B cell (primary cell): ENCODE data around the gene SORL1. TPM values are rescaled to one million over a fixed set of nuclear protein-coding genes. Genes with fewer than 3 reads are reported as not detected.

ENCODE experiments used
- ATAC-seq: fragments of 200-7000 bp; cut with Tn5 transposase; one replicate; pipeline ENCODE4 v1.10.0; 2021; ENCODE audit warnings: low read depth, mild to moderate bottlenecking, moderate number of reproducible peaks, moderate library complexity
- CTCF ChIA-PET: fragments of 350-600 bp; sonication (Branson Sonifier 250); formaldehyde crosslinking; loops from one replicate; lab custom pipeline; 2021; ENCODE audit warnings: antibody characterized with exemption, inconsistent platforms; lab: Charles Lee
- POLR2A ChIA-PET: fragments of 350-600 bp; sonication (Branson Sonifier 250); formaldehyde crosslinking; loops from one replicate; lab custom pipeline; 2021; ENCODE audit warnings: antibody characterized with exemption; lab: Charles Lee
- DNase-seq: peaks from one replicate; pipeline ENCODE4 v3.0.0; 2013
- H2AFZ ChIP-seq: 2 replicates; pipeline ENCODE4 v1.6.1; 2012; ENCODE audit warnings: mild to moderate bottlenecking, low read depth, low read length; ENCODE audit not compliant: insufficient read depth, poor library complexity, severe bottlenecking
- H3K27ac ChIP-seq, 2 donors: 1 replicate in 1 of 2; 2 replicates in 1 of 2; pipeline ENCODE4 v1.5.1; 2012 to 2013; ENCODE audit warnings: low read length in 2 of 2, mild to moderate bottlenecking in 2 of 2, moderate library complexity in 1 of 2
- H3K27me3 ChIP-seq, 4 experiments: fragments of 200-600 bp in 1 of 4; sonication (generic) in 1 of 4; replicated peaks in 1 of 4; 1 replicate in 2 of 4; 2 replicates in 2 of 4; pipeline versions ENCODE4 v1.6.1 to v1.7.0; 2013 to 2016; ENCODE audit warnings: low read length in 3 of 4, mild to moderate bottlenecking in 2 of 4, mixed read lengths in 1 of 4, moderate library complexity in 1 of 4; ENCODE audit not compliant: insufficient read depth in 4 of 4, control insufficient read depth in 3 of 4; ENCODE audit errors: control extremely low read depth in 1 of 4
- H3K36me3 ChIP-seq, 2 experiments: replicated peaks in 1 of 2; 1 replicate in 1 of 2; 2 replicates in 1 of 2; pipeline versions ENCODE4 v1.6.1 to v1.7.1; 2013; ENCODE audit warnings: low read length in 1 of 2; ENCODE audit not compliant: insufficient read depth in 2 of 2, control insufficient read depth in 1 of 2; ENCODE audit errors: control extremely low read depth in 1 of 2, extremely low read depth in 1 of 2
- H3K4me1 ChIP-seq, 2 donors: fragments of 200-600 bp in 1 of 2; sonication (generic) in 1 of 2; 1 replicate in 1 of 2; 2 replicates in 1 of 2; pipeline versions ENCODE4 v1.5.1 to v1.6.1; 2013 to 2017; ENCODE audit warnings: low read length in 2 of 2; ENCODE audit not compliant: control insufficient read depth in 2 of 2, insufficient read depth in 2 of 2
- H3K4me2 ChIP-seq: replicated peaks from 2 replicates; pipeline ENCODE3; 2012; ENCODE audit warnings: mild to moderate bottlenecking, low read depth, low read length; ENCODE audit not compliant: poor library complexity, severe bottlenecking
- H3K4me3 ChIP-seq, 5 experiments: fragments of 200-600 bp in 1 of 5; sonication (generic) in 1 of 5; 1 replicate in 3 of 5; 2 replicates in 2 of 5; pipeline versions ENCODE4 v1.5.1 to v1.7.0; 2011 to 2016; ENCODE audit warnings: low read length in 4 of 5, mild to moderate bottlenecking in 4 of 5, low read depth in 2 of 5, control low read depth in 1 of 5, moderate library complexity in 1 of 5; ENCODE audit not compliant: insufficient read depth in 1 of 5; ENCODE audit errors: control extremely low read depth in 1 of 5, extremely low read depth in 1 of 5
- H3K79me2 ChIP-seq: fragments of 200-600 bp; sonication (generic); one replicate; pipeline ENCODE4 v1.6.0; 2016; ENCODE audit warnings: low read length; ENCODE audit not compliant: control insufficient read depth, insufficient read depth
- H3K9ac ChIP-seq: fragments of 200-600 bp; sonication (generic); 2 replicates; pipeline ENCODE4 v1.6.1; 2017; ENCODE audit warnings: mild to moderate bottlenecking, low read length, moderate library complexity
- H3K9me3 ChIP-seq, 3 donors: one replicate each; pipeline versions ENCODE4 v1.6.1 to v1.7.1; 2013; ENCODE audit warnings: low read length in 2 of 3; ENCODE audit not compliant: control insufficient read depth in 2 of 3, insufficient read depth in 1 of 3; ENCODE audit errors: control extremely low read depth in 1 of 3
- H4K20me1 ChIP-seq: 2 replicates; pipeline ENCODE4 v1.6.0; 2012; ENCODE audit warnings: mild to moderate bottlenecking, low read length; ENCODE audit not compliant: insufficient read depth, control insufficient read depth, poor library complexity, severe bottlenecking
- H3K27ac Mint-ChIP-seq: one replicate; pipeline ENCODE4 v1.8.0; 2021; ENCODE audit warnings: mixed read lengths
- H3K27me3 Mint-ChIP-seq: one replicate; pipeline ENCODE4 v1.8.0; 2021; ENCODE audit warnings: mixed read lengths
- H3K4me1 Mint-ChIP-seq: one replicate; pipeline ENCODE4 v1.8.0; 2021; ENCODE audit warnings: mixed read lengths
- H3K4me3 Mint-ChIP-seq: one replicate; pipeline ENCODE4 v1.8.0; 2021; ENCODE audit warnings: mixed read lengths
- H3K9me3 Mint-ChIP-seq: one replicate; pipeline ENCODE4 v1.8.0; 2022; ENCODE audit warnings: mixed read lengths; ENCODE audit not compliant: insufficient read depth
- CTCF ChIP-seq: fragments of 200-600 bp; IDR thresholded peaks from one replicate; pipeline ENCODE4 v1.8.0; 2022; ENCODE audit warnings: antibody characterized with exemption, mild to moderate bottlenecking
- EZH2 ChIP-seq: IDR thresholded peaks from 2 replicates; pipeline ENCODE4 v1.6.1; 2012; ENCODE audit warnings: borderline replicate concordance, low read depth, mild to moderate bottlenecking, moderate library complexity, low read length; ENCODE audit not compliant: insufficient read depth, poor library complexity, severe bottlenecking
- WGBS: methylation state at CpG from one replicate; pipeline ENCODE4 v1.1.5; 2013; ENCODE audit warnings: missing lambda C conversion rate; ENCODE audit not compliant: insufficient coverage; 5-methylcytosine and 5-hydroxymethylcytosine counted together
- intact Hi-C: fragments of 100-400 bp; cut with micrococcal nuclease; formaldehyde crosslinking; loops from one replicate; pipeline ENCODE4 v1.10.0; 2022
- polyA plus RNA-seq: library from polyadenylated mRNA; depleted of rRNA; stranded (reverse); fragments of >200 nt; gene quantifications from 2 replicates; pipeline ENCODE4 v1.2.3, GENCODE V29; 2012
- total RNA-seq, 2 donors: library from RNA; stranded (reverse); fragments of 120-200 nt in 1 of 2; gene quantifications; 1 replicate in 1 of 2; 2 replicates in 1 of 2; pipeline versions ENCODE4 v1.2.3 to v1.2.4, GENCODE V29; 2013 to 2022

SORL1 gene
- total and polyA plus RNA-seq, 2 donors (not counting 1 experiment from before 2014, with no cell fraction given), result 13.0 to 396 TPM

DNA sequence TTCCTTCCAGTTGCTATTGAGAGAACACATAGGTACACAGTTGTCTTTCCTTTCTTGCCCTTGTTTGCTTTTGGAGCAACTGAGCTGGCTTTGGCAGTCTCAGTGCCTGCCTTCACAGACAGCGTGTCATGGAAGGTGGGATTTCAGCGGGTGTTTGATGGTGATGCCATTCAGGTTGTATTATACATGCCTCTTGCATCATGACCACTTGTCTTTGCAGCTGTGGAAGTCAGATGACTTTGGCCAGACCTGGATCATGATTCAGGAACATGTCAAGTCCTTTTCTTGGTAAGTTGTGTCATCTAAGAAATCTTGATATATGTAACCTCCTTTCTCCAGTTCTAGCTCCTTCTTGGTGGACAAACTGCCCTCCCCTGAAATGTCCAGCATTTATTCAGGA is 37.7 kb downstream of the SORL1 start:
- Mint-ChIP-seq H3K27me3 (no peaks in the 10 kb centered on the region), H3K4me1 (peaks cover 68% of the 10 kb centered on the region), H3K4me3 (no peak overlapping the region), H3K27ac (no peak overlapping the region), H3K9me3 (no peaks in the 10 kb centered on the region)
- POLR2A ChIA-PET, result no interaction called here
- H3K79me2 ChIP-seq, result peaks cover 38% of the 10 kb centered on the region
- no peak overlapping the region for H3K9ac ChIP-seq
- DNase-seq (no peak), ATAC-seq (no peak)
- H3K4me3 ChIP-seq, result no peak overlapping the region
- WGBS, result 100% methylated on average over 1 of the region's 2 CpGs
- no peaks in the 10 kb centered on the region for H4K20me1 ChIP-seq
- intact Hi-C loops, result loop anchor here (5.0 kb wide), 2 partner anchors 37 to 58 kb away; no protein-coding TSS in a partner anchor
- H3K27me3 ChIP-seq, result no peaks in the 10 kb centered on the region
- H3K9me3 ChIP-seq, result no peaks in the 10 kb centered on the region
- CTCF ChIA-PET, result interaction anchor here (1.3 kb wide), 1 partner anchor 102 kb away, joined by 4 read pairs; no protein-coding TSS in a partner anchor
- H3K4me2 ChIP-seq, result no peak overlapping the region
- TF ChIP-seq EZH2 (no peak), CTCF (no peak)
- H2AFZ ChIP-seq, result no peak overlapping the region
- peaks cover 0 to 16% of the 10 kb centered on the region in 2 experiments for H3K36me3 ChIP-seq
- no peak overlapping the region for H3K27ac ChIP-seq
- peaks cover 25 to 29% of the 10 kb centered on the region in 2 donors for H3K4me1 ChIP-seq

- ATAC-seq (peak; percentile 81), DNase-seq (peak; percentile 71)
- Mint-ChIP-seq H3K4me3 (peak overlapping the region; percentile 80), H3K27ac (peak overlapping the region; percentile 72), H3K27me3 (no peaks in the 10 kb centered on the region), H3K9me3 (no peaks in the 10 kb centered on the region), H3K4me1 (peaks cover 74% of the 10 kb centered on the region)
- peaks cover 45% of the 10 kb centered on the region for H3K79me2 ChIP-seq
- POLR2A ChIA-PET, result interaction anchor here (1.5 kb wide), 1 partner anchor 65 kb away, joined by 6 read pairs; no protein-coding TSS in a partner anchor
- H3K27me3 ChIP-seq, result no peaks in the 10 kb centered on the region
- CTCF ChIA-PET, result interaction anchor here (0.6 to 1.7 kb wide), 5 partner anchors 11 to 173 kb away, joined by 3 to 9 read pairs (median 3); no protein-coding TSS in a partner anchor
- H3K9me3 ChIP-seq, result no peaks in the 10 kb centered on the region
- intact Hi-C loops, result loop anchor here (1.0 to 5.0 kb wide), 3 partner anchors 33 to 62 kb away; partner anchors contain the start of genes SORL1 and SORL1-AS1
- peaks cover 46 to 47% of the 10 kb centered on the region in 2 donors for H3K4me1 ChIP-seq
- peak overlapping the region; percentile 52 to 59 for H3K27ac ChIP-seq
- H3K4me3 ChIP-seq, result peak overlapping the region in 3 of 5 experiments; percentile 36 to 45 (median 40)
- H2AFZ ChIP-seq, result no peak overlapping the region
- peak overlapping the region; percentile 67 for H3K4me2 ChIP-seq
- WGBS, result 62% methylated on average over 5 of the region's 7 CpGs
- H3K36me3 ChIP-seq, result peaks cover 22 to 23% of the 10 kb centered on the region in 2 experiments
- no peak for TF ChIP-seq CTCF
- TF ChIP-seq EZH2, result no peak
- no peaks in the 10 kb centered on the region for H4K20me1 ChIP-seq
- peak overlapping the region; percentile 40 for H3K9ac ChIP-seq
Measured at GRCh38 chr11:121494355-121495099, 42.4 kb downstream of the SORL1 start.
